Keratinocyte (primary cell): ENCODE measurements around the gene ACBD4. TPM values are rescaled to one million over a fixed set of nuclear protein-coding genes. Genes with fewer than 3 reads are reported as not detected.

Experiments
- DNase-seq: peaks from one replicate; pipeline ENCODE4 v3.0.0-alpha.2; 2011; ENCODE audit warnings: low read depth, missing footprints, low spot score
- FAIRE-seq: peaks from 2 replicates; lab custom pipeline; 2011; peaks lifted over from hg19 to GRCh38; lab: Jason Lieb, UNC
- H2AFZ ChIP-seq: 2 replicates; pipeline ENCODE4 v1.6.0; 2012; ENCODE audit warnings: low read length, control low read depth, inconsistent platforms; ENCODE audit not compliant: control insufficient read depth
- H3K27ac ChIP-seq: 2 replicates; pipeline ENCODE4 v1.5.1; 2011; ENCODE audit warnings: low read length; ENCODE audit not compliant: control insufficient read depth, insufficient read depth
- H3K27me3 ChIP-seq: 3 replicates; pipeline ENCODE4 v1.6.0; 2011; ENCODE audit warnings: low read length; ENCODE audit not compliant: control insufficient read depth, insufficient read depth; ENCODE audit errors: extremely low read depth
- H3K36me3 ChIP-seq, 2 experiments: 2 replicates in 1 of 2; 3 replicates in 1 of 2; pipeline ENCODE4 v1.5.1; 2011; ENCODE audit warnings: low read length in 2 of 2, mild to moderate bottlenecking in 1 of 2; ENCODE audit not compliant: control insufficient read depth in 2 of 2, insufficient read depth in 2 of 2; ENCODE audit errors: extremely low read depth in 1 of 2
- H3K4me1 ChIP-seq: 3 replicates; pipeline ENCODE4 v1.5.1; 2011; ENCODE audit warnings: low read length; ENCODE audit not compliant: control insufficient read depth, insufficient read depth; ENCODE audit errors: extremely low read depth
- H3K4me2 ChIP-seq: 3 replicates; pipeline ENCODE4 v1.6.0; 2011; ENCODE audit warnings: low read depth, low read length; ENCODE audit not compliant: control insufficient read depth, insufficient read depth; ENCODE audit errors: extremely low read depth
- H3K4me3 ChIP-seq, 3 experiments: fragments of 200-600 bp in 1 of 3; sonication (generic) in 1 of 3; 2 replicates in 2 of 3; 3 replicates in 1 of 3; pipeline ENCODE4 v1.5.1; 2011 to 2016; ENCODE audit warnings: low read length in 3 of 3, mild to moderate bottlenecking in 3 of 3, control low read depth in 2 of 3, inconsistent platforms in 1 of 3, low read depth in 1 of 3, mixed read lengths in 1 of 3, mixed run types in 1 of 3, moderate library complexity in 1 of 3; ENCODE audit not compliant: control insufficient read depth in 2 of 3, insufficient read depth in 2 of 3; ENCODE audit errors: extremely low read depth in 1 of 3
- H3K79me2 ChIP-seq: 2 replicates; pipeline ENCODE4 v1.6.0; 2012; ENCODE audit warnings: low read length; ENCODE audit not compliant: control insufficient read depth, insufficient read depth
- H3K9ac ChIP-seq: 3 replicates; pipeline ENCODE4 v1.6.0; 2011; ENCODE audit warnings: low read length; ENCODE audit not compliant: control insufficient read depth, insufficient read depth; ENCODE audit errors: extremely low read depth
- H3K9me1 ChIP-seq: 3 replicates; pipeline ENCODE4 v1.6.0; 2011; ENCODE audit warnings: low read length; ENCODE audit not compliant: control insufficient read depth, insufficient read depth; ENCODE audit errors: extremely low read depth
- H3K9me3 ChIP-seq: 2 replicates; pipeline ENCODE4 v1.5.1; 2012; ENCODE audit warnings: low read depth, low read length; ENCODE audit not compliant: control insufficient read depth
- H4K20me1 ChIP-seq: 3 replicates; pipeline ENCODE4 v1.6.0; 2011; ENCODE audit warnings: low read length; ENCODE audit not compliant: control insufficient read depth, insufficient read depth; ENCODE audit errors: extremely low read depth
- CTCF ChIP-seq, 3 experiments: IDR thresholded peaks in 1 of 3; conservative IDR thresholded peaks in 1 of 3; optimal IDR thresholded peaks in 1 of 3; 2 replicates in 2 of 3; 3 replicates in 1 of 3; pipeline versions ENCODE3 to v1.5.1; 2011; ENCODE audit warnings: low read length in 3 of 3, mild to moderate bottlenecking in 3 of 3, moderate library complexity in 2 of 3, control low read depth in 1 of 3, inconsistent platforms in 1 of 3; ENCODE audit not compliant: insufficient read depth in 2 of 3; ENCODE audit errors: extremely low read depth in 1 of 3
- EZH2 ChIP-seq: IDR thresholded peaks from one replicate; pipeline ENCODE4 v1.6.1; 2012; ENCODE audit warnings: inconsistent platforms, mild to moderate bottlenecking, low read length, moderate library complexity
- dilution Hi-C: fragments of 300-500 bp; cut with MboI; formaldehyde crosslinking; loops from one replicate; pipeline ENCODE4 v1.7.0; 2020; ENCODE audit warnings: low sequenced_read_pairs; ENCODE audit not compliant: extremely low pct_ligation_motif_present
- polyA plus RNA-seq, 5 experiments: library from polyadenylated mRNA; depleted of rRNA in 3 of 5; stranded (reverse) in 3 of 5; stranded (forward) in 1 of 5; unstranded in 1 of 5; fragments of >200 nt; gene quantifications; 1 replicate in 1 of 5; 2 replicates in 3 of 5; 3 replicates in 1 of 5; pipeline versions ENCODE4 v1.2.1 to v1.2.3, GENCODE V29; 2011 to 2012; ENCODE audit warnings: missing spikeins in 2 of 5, low read depth in 1 of 5, low replicate concordance in 1 of 5

ACBD4 gene
- polyA plus RNA-seq, 1 donor (not counting 4 experiments of a cell fraction or from before 2014, with no cell fraction given) = 2.6 TPM

GRCh38 chr17:45118691-45119090 lies 16.8 kb upstream of the ACBD4 start:
- Histone ChIP-seq H3K79me2 (peaks cover 21% of the 10 kb centered on the region), H2AFZ (no peak overlapping the region), H3K9me1 (no peaks in the 10 kb centered on the region), H3K4me2 (no peak overlapping the region), H3K27me3 (no peaks in the 10 kb centered on the region), H4K20me1 (no peaks in the 10 kb centered on the region), H3K9ac (no peak overlapping the region), H3K4me3 (no peak overlapping the region), H3K36me3 (peaks cover 5 to 22% of the 10 kb centered on the region in 2 experiments), H3K27ac (no peak overlapping the region), H3K9me3 (no peaks in the 10 kb centered on the region), H3K4me1 (peaks cover 14% of the 10 kb centered on the region)
- no peak for FAIRE-seq
- TF ChIP-seq CTCF (optimal IDR thresholded peaks at IDR 0.05 in 1 of 3, IDR thresholded peaks at IDR 0.05 in 1 of 3, conservative IDR thresholded peaks at IDR 0.05 in 1 of 3; ENCODE audit: extremely low read depth in 1 of 3, insufficient read depth in 2 of 3, low read length in 3 of 3) = no peak
- no peak for TF ChIP-seq EZH2
- dilution Hi-C loops = no loop called here
- no peak for DNase-seq

- no peaks in the 10 kb centered on the region for H4K20me1 ChIP-seq
- FAIRE-seq (no peak), DNase-seq (no peak)
- H3K4me2 ChIP-seq = no peak overlapping the region
- dilution Hi-C loops = no loop called here
- H3K36me3 ChIP-seq = peaks cover 3 to 15% of the 10 kb centered on the region in 2 experiments
- H3K79me2 ChIP-seq = peaks cover 31% of the 10 kb centered on the region
- H3K27ac ChIP-seq = no peak overlapping the region
- H3K9me3 ChIP-seq = no peaks in the 10 kb centered on the region
- no peak overlapping the region for H3K4me3 ChIP-seq
- H3K4me1 ChIP-seq = peaks cover 26% of the 10 kb centered on the region
- H2AFZ ChIP-seq = no peak overlapping the region
- H3K9ac ChIP-seq = no peak overlapping the region
- H3K9me1 ChIP-seq = no peaks in the 10 kb centered on the region
- no peaks in the 10 kb centered on the region for H3K27me3 ChIP-seq
- TF ChIP-seq CTCF (optimal IDR thresholded peaks at IDR 0.05 in 1 of 3, IDR thresholded peaks at IDR 0.05 in 1 of 3, conservative IDR thresholded peaks at IDR 0.05 in 1 of 3; ENCODE audit: extremely low read depth in 1 of 3, insufficient read depth in 2 of 3, low read length in 3 of 3) (no peak), EZH2 (no peak)
These were observed 15.5 kb upstream of the ACBD4 start for GRCh38 chr17:45119964-45120363.
